GM12873 (cell line): ENCODE data around the gene UTS2.

Experiments used
- CTCF ChIP-seq: IDR thresholded peaks from 2 replicates; pipeline ENCODE4 v1.5.1; 2012; ENCODE audit warnings: low read depth, mild to moderate bottlenecking, moderate library complexity, low read length, control low read depth; ENCODE audit not compliant: insufficient read depth; ENCODE audit errors: missing control alignments

Gene UTS2

GRCh38 chr1:7833035-7833434 is 19.8 kb downstream of the UTS2 start:
- no peak for TF ChIP-seq CTCF

DNA sequence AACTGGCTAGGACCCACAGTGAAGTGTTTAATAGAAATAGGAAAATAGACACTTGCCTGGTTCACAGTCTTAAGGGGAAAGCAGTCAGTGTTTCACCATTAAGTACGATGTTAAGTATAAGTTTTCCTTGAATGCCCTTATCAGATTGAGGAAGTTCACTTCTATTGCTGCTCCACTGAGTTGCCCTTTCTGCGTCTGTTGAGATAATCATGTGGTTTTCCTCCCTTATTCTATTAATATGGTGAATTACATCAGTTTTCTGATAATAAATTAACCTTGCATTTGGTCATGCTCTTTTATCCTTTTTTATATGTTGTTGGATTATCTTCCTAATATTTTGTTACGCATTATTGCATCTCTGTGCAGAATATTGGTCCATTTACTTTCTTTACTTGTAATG is 21.4 kb downstream of the UTS2 start:
- no peak for TF ChIP-seq CTCF

DNA sequence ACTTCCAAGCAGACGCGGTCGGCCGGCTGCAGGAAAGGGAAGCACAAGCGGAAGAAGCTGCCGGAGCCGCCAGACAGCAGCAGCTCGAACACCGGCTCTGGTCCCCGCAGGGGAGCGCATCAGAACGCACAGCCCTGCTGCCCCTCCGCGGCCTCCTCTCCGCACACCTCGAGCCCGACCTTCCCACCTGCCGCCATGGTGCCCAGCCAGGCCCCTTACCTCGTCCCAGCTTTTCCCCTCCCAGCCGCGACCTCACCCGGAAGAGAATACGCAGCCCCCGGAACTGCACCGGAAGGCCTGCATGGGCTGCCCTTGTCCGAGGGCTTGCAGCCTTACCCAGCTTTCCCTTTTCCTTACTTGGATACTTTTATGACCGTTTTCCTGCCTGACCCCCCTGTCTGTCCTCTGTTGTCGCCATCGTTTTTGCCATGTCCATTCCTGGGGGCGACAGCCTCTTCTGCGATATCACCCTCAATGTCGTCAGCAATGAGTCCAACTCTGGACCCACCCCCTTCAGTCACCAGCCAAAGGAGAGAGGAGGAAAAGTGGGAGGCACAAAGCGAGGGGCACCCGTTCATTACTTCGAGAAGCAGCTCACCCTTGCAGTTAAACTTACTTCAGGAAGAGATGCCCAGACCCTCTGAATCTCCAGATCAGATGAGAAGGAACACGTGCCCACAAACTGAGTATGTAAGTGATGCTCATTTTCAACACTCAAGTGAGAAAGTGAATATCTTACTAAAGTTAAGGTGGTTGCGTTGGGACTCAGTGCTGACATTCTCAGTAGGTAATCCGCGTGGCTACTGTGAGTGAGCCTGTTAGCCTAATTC is 25.5 kb downstream of the UTS2 start:
- no peak for TF ChIP-seq CTCF

DNA sequence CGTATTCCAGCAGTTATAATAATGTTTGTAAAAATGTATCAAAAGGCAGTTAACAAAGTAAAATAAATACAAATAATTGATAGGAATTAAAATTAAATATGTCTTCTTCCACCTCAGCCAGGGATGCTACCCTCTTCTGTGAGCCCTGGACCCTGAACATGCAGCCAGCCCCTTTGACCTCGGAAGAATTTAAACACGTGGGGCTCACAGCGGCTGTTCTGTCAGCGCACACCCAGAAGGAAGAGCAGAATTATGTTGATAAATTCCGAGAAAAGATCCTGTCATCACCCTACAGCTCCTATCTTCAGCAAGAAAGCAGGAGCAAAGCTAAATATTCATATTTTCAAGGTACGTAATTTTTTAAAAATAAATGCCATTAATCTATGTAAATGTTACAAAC is 26.5 kb downstream of the UTS2 start:
- no peak for TF ChIP-seq CTCF

GRCh38 chr1:7824701-7825100 is 28.2 kb downstream of the UTS2 start:
- TF ChIP-seq CTCF: no peak

DNA sequence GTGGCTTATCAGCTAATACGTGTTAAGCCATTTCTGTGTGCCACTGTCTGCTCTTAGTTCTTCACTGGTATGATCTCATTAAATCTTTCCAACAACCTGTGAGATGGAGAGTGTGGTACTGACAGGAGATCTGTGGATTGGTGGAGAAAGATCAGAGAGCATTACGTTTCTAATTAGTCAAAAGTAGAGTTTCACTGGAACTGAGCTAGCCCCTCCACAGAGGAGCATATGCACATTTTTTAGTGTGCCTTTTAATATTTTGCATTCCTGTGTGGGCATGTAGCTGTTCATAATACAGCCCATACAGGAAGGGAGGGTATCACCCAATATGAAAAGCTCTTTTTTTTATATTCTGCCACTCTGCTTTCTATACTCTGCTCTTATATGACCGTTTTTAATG is 31.6 kb downstream of the UTS2 start:
- no peak for TF ChIP-seq CTCF

GRCh38 chr1:7813677-7814373 is 39.0 kb downstream of the UTS2 start:
- no peak for TF ChIP-seq CTCF
